OCI-M2 (cell line): ENCODE data around the gene SSUH2.

Experiments
- DNase-seq: peaks from one replicate; lab custom pipeline; 2025; ENCODE audit not compliant: unreplicated experiment; lab: John Stamatoyannopoulos, UW

Gene SSUH2

DNA sequence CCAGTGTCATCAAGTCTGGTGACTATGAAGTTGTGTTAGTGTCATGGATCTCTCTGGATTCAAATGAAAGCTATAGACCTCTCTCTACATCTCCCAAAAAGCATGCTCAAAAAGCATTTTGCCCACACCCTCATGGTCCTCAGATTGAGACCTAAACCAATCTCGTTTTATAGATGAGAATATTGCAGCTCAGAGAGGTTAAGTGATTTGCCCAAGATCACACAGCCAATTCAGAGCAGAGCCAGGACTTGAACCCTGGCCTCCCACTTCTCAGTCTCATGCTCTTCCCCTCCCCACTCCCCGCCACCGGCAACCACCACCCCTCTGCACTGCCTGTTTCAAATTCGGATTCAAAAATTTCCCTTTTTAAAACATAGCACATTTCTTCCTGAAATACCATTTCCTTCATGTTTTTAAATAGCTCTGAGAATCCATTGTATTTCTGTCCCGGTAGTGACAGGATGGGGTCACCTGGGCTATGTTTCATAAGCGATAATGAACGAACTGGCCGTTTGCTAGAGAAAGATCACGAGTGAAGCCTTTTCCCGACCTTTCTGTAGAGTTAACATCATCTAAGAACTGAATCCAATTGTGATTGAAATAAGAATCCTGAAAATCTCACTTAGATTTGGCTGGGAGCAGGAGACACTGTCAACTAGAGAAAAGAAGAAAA is 769 bp downstream of the SSUH2 start:
- DNase-seq = no peak

DNA sequence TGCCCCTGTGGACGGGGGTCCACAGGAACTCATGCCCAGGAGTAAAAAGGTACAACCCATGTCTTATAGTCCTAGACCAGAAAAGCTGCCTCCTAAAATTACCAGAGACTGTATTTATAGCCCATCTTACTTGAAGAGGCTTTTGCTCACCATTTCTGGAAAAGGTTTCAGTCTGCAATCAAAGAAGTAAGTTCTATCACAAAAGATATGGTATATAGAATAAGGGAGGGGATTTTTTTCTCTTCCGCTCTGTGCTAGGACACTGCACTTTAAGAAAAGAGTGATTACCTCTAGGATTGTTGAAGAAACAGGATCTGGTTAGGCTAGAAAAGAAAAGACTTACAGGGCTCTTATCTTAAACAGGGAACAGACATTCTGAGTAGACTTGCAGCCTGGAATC is 2.6 kb downstream of the SSUH2 start:
- no peak for DNase-seq

DNA sequence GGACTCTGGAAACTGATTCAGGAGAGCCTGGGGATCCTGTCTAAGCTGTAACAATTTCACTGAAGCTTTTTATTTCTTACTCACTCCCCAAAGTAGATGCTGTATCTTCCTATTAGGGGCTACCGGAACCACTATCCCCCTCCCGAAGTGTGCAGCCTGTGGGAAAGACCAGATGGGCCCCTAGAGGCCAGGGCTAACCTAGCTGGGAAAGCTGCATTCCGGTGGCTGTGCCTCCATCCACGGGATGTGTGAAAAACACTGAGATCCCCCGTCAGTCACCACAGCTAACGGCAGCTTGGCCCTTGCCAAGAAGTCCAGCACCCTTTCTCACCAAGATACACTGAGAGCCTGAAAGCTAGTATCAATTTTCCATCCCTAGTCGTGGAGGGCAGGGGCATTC is 3.1 kb downstream of the SSUH2 start:
- DNase-seq = no peak

DNA sequence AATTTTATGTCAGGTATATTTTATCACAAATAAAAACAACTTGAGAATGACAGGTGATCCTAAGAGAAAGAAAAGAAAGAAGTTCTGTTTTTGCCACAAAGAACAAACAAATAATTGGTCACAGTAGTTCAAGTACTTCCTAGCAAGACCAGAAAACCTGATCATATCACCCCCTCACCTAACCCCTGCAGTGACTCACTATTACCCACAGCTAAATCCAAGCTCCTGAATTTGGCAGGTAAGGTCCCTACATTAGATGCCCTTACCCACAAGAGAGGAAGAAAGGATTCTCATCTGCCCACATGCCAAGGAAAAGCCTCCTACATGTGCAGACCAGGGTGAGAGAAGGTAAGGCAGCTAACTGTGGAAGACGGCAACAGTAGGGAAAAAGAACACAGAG is 4.4 kb downstream of the SSUH2 start:
- no peak for DNase-seq

DNA sequence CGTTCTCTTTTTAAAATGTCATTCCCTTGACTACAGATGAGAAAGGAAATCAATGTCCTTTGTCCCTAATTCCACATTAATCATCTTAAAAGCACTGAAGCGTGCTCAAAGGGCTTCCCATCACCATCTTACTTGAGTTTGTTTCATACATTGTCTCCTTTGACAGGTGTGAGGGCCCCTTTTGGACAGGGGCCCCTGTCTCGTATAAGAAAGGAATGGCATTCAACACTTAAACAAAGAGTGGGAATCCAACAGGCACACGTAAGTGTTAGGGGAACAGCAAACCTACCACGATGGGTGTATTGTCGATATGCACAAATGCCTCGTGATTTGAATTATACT is 5.0 kb downstream of the SSUH2 start:
- DNase-seq = no peak

DNA sequence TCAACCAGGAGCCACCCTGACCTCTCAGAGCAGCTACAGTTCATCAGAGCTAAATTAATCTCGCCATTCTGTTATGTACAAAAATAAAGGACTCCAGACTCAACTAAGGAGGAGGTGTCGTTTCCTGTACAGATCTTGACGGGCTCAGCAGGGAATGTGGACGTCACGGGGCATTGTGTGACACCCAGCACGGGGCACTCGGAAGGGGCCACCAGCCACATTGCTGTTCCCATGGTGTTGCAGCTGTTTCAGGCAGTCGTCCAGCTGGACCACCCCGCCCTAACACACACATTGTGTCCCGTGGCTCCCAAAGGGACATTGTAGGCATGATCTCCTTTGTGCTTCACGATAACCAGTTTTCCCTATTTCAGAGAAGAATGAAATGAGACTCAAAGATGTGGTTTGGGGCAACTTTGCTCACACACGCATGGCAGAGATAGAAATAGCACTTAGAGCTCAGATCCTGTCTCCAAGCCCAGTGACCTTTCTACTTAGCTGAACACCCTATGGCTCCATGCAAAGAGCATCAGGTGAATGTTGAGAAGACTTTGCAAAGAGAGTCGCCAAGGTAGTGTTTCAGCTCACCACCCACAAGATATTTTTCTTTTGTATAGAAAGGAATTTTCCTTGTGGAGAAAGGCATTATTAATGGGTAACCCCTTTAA is 5.5 kb downstream of the SSUH2 start:
- DNase-seq = no peak

DNA sequence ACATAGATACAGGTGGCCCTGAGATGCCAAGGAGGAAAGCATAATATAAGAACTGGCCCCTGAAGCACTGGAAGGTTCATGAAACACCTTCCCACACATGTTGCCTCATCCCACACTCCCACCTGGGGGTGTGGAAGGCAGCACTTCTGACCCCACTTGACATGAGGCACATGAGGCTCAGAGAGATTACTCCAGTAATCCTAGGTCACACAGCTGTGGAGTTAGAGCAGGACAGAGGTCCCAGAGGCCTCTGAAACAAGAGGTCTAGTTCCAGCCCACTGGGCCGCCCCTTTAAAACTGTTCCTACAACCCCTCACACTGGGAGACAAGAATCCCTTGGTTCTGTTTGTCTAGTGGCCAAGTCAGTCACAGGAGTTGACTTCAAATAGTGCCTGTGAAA is 7.2 kb downstream of the SSUH2 start:
- DNase-seq = no peak

DNA sequence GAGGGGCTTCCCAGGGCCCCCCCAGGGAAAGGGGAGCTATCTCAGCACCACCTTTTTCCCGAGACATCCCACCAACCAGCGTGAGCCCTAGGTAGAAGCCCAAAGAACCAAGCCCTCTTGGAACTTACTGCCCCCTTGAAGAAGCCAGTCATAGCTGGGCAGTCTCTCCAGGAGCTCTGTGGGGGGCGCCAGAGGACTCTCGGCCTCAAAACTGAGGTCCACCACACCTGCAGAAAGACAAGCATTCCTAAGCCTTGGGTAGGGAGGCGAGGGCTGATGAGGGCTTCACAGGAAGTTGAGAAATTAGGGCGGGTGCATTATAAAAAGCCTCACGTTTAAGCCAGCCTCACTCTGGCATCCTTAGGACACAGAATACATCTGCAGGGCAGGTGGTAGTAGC is 9.0 kb downstream of the SSUH2 start:
- no peak for DNase-seq

DNA sequence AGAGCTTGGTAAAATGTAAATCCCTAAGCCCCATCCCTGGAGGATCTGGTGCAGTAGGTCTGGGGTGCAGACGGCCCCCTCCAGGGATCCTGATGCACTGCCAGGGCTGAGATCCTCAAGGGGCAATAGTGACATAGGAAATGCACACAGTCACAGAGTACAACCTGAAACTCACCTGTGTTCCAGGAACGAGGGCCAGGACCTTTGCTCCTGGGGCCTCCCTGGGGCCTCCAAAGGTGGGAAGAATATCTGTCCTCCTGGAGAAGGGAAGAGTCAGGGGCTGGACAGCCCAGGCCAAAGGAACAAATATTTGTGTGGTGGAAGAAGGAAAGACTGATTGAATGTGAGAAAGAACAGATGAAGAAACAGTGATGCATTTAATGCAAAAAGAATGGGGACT is 9.5 kb downstream of the SSUH2 start:
- DNase-seq = no peak

DNA sequence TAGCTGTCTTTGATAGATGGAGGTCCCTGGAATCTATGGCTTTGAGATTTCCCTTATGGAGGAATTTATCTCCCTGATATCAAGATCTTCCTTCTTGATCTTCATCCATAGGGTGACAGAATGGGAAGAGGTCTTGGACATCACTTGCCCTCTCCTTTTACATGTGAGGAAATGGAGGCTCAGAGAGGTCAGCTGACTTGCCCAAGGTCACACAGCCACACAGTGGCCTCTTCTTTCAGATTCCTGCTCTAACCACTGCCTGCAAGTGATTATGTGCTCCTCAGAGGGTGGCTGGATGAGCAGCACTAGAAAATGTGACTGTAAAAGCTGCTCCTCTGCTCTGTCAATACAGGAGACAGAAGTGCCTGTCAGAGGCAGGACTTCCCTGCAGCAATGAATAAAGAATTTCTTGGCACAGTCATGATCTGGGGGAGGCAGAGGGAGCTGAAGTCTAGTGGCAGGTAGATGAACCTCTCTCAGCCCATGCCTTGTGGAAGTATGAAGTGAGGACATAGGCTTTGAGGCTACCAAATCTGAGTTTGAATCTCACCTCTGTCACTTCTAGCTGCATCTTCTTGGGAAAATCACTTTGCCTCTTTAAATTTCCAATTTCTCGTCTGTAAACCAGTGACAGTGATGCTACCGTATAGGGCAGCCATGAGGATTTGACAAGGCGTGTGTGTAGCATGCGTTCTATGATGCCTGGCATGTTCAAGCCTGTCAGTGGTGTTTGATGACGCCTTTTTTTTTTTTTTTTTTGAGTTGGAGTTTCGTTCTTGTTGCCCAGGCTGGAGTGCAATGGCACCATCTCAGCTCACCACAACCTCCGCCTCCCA is 12.0 kb downstream of the SSUH2 start:
- DNase-seq = no peak

DNA sequence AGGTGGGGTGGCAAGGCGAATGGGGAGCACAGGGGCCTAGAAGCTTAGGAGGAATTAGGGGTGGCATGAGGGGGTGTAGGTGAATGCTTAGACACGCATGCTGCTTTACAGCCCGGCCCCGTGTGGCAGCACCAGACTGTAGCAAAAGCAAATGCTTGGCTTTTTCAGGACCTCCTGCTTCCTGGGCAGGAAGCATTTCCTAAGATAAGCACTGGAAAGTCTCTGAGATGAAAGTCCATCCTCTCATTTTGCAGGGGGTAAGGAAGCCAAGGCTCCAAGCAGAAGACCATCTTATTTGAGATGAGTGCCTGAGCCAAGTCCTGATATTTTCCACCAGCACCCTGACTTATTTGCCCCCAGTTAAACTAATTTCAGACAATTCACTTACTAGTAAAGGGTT is 12.9 kb downstream of the SSUH2 start:
- no peak for DNase-seq

DNA sequence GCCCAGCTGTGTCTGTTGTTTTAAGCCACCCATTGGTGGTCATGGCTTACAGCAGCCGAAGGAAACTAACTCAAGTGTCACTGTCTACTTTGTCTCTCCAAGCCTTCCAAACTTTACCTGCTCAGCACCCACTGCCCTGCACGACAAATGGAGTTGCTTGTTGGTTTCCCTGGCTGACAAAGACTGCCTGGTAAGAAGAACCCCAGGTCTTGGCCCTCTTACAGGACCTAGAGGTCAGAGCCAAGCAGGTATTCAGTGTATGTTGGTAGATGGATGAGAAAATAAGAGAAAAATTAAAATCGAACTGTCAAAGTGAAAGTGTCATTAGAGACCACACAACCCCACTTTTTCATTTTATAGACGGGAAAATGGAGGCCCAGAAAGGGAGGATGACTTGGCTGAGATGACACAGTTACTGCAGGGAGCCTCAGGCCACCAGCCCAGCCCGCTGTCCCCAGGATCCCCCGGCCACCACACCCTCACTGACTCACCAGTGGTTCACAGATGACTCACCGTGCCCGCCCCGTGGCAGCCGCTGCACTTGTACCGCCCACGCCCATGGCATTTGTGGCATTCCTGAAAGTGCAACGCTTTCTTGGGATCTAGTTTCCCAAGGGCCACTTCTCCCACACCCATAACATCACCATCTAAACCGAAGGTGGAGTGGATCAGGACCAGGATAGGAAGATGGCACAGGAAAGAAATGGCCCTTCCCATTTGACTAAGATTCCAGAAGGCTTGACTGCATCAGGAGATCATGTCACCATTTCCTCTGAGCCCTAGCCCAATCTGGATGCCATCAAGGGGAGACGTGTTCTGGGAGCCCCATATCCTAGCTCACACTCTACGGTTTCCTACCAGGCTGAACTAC is 15.2 kb downstream of the SSUH2 start:
- no peak for DNase-seq

DNA sequence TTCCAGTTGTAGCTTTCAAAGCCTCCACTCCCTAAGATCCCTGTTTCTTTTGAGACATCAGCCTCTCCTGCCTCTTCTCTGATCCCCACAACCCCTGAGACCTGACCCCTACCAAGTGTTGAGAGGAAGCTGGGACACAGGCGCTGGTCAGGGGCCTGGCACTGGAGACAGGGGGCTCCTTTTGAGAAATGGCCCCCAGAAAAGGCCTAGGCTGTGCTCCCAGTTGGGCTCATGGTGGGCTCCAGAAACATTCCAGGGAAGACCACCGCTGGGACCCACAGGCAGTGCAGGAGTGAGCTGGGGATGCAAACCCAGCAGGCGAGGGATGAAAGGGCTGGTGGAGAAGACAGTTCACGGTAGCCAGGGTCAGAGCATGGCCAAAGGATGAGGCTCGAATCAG is 16.6 kb downstream of the SSUH2 start:
- DNase-seq = no peak

DNA sequence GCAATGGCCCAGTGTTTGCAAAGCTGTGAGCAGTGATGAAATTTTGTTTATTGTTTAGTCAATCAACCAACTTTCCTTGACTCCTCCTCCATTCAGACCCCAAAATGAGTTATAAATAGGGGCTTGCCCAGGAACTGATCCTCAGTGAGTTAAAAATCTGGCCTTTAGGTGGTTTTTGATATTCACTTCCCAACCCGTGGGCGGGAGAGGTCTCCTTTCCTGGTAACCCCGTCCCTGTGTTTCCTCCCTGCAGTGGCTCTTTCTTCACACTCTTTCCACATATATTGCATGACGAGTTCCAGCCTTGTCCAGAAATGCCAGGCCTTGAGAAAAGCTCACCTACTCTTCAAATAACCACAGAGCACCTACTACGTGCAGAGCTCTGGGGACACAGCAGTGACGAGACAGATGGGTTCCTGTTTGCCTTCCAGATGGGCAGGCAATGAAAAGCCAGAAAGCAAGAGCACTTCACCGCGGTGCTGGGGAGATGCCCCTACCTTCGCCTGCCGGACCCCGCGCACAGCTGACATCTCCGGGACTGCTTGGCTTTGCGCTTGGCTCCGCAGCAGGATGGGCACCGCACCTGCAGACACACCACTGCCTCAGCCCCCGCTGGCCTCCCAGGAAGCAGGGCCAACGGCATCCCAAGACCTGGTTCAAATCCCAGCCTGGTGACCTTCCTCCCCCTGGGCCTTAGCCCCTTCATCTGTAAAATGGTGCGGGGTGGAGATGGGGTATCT is 17.2 kb downstream of the SSUH2 start:
- DNase-seq = no peak

DNA sequence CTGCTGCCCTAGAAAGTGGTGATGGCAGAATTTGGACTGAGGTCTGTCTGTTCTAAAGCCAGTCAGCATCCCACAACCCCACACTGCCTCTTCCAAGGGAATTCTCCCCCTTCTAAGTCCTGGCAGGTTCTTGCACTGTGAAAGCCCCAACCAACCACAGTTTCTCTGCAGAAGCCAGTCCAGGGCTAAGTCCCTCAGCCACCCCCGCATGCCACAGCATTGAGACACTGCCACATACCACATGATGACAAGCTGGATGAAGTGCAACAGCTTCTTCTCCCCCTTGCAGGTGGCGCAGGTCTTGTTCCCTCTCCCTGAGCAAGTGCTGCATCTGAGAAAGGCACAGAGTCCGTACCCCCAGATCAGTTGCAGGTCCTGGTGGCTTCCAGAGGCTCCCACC is 18.6 kb downstream of the SSUH2 start:
- no peak for DNase-seq

DNA sequence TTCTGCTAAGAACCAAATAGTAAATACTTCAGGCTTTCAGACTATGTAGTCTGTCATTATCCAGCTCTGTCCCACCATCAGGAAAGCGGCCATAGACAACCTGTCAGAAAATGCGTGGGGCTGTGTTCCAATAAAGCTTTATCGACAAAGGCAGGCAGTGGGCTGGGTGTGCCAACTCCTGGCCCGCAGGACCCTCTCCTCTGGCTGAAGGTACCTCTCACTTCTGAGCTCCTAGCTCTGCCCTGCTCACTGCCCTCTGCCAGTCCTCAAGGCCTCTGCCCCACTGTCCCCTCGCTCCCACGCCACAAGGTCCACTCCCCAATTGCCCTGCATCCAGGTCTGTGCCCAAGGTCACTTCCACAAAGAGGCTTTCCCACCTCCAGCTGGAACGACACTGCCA is 20.0 kb downstream of the SSUH2 start:
- DNase-seq = no peak

DNA sequence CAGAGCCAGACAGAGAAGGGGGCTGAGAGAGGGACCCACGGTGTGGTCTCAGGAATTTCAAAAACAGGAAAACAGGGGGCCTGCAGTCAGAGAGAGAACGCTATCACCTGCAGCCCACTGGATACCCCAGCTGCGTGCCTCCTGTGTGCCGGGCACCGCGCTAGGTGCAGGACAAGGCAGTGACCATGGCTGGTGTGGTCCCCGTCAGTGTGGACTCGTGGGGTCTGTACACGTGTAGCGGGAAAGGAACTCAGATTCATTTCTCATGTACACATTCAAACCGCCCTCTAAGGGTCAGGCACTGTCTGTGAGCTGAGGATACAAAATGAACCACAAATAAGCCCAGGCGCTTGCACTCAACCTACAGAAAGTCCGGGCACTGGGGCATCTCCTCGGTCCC is 20.9 kb downstream of the SSUH2 start:
- no peak for DNase-seq

DNA sequence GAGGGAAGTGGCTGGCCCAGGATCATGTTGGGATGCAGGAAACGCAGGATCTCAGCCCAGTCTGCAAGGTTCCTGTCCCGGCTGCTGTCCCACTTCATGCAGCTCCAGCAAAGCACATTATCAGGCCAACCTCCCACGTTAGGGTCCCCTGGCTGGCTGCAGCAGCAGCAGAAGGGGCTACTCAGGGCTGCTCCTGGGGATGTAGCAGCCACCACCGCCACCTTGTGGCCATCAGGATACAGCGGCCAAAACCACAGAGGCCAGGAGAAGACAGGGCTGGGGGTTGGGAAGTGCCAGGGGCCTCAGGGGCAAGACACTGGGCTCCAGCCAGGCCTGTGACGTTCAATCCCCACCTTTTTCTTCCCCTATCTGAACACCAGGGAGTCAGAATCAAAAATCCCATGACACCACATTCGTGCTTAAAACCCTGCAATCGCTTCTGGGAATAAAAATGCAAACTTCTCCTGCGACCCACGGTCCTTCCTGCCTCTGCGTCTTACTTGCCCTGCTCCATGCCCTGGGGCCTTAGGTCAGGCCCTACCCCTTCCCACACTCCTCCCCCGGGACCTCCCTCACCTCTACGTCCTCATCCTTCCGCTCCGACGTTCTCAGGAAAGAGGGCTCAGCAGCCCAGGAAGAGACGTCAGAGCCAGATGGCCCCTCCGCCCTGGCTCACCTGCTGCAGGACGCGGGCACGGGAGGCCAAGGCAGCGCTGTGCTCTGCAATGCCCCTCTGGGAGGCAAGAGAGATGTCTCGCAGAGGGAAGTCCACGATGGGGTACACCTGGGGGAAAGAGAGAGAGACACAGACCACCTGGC is 21.5 kb downstream of the SSUH2 start:
- no peak for DNase-seq

DNA sequence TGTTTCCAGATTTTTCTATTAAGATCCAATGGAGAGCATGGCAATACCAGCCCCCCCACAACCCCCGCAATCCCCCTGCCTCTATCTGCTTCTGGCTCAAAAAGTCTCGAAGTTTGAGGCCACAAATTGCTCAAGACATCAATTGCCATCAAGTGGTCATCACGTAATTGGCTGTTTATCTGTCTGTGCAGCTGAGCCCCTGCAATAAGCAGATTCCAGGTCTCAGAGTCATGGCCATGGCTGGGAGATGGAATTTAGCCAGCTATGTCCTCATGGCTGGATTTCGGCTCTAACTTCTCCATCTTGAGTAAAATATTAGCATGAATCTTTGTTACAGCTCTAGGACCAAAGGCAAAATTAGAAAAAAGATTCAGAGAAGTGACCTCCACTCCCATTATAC is 22.7 kb downstream of the SSUH2 start:
- no peak for DNase-seq

DNA sequence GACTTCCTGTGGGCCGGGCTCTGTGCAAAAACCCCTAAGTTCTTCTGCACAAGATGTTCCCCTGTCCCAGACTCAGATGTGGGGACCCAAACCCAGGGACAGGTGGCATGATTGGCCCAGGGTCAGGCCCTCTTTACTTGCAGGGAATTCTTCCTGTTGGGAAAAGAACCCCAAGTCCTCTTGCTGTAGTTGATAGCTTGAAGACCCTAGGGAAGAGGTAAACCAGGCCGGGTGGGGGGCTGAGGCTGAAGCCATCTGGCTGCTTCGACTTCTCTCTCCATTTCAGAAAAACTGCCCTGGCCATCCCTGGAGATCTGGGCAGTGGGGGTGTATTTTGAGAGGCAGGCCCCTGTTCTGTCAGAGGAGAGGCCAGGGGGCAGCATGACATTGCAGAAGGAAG is 23.5 kb downstream of the SSUH2 start:
- no peak for DNase-seq
